ENCODE data around the gene MAB21L4.

- TF ChIP-seq CTCF (IDR thresholded peaks at IDR 0.05; ENCODE audit: low read depth, low read length) (no peak), POLR2A (IDR thresholded peaks at IDR 0.05; ENCODE audit: extremely low read depth, insufficient read length) (no peak), MYC (IDR thresholded peaks at IDR 0.05; ENCODE audit: low read depth, low read length) (no peak)
Observed at GRCh38 chr2:240922245-240922981, 26.5 kb upstream of the MAB21L4 start.
